Spleen (tissue), 11 donors: Measurements from ENCODE around the gene SENP7. TPM values are rescaled to one million over a fixed set of nuclear protein-coding genes. Genes with fewer than 3 reads are reported as not detected.

Experiments used
- DNase-seq: peaks from one replicate; pipeline ENCODE4 v3.0.0-alpha.2; 2020
- H3K27ac ChIP-seq, 8 donors: fragments of 200-600 bp; sonication (generic) in 7 of 8; 1 replicate in 4 of 8; 2 replicates in 4 of 8; pipeline versions ENCODE4 v1.5.0 to v1.8.0; 2016 to 2021; ENCODE audit warnings: inconsistent platforms in 4 of 8, mild to moderate bottlenecking in 4 of 8, moderate library complexity in 1 of 8
- H3K27me3 ChIP-seq, 7 donors: fragments of 200-600 bp; sonication (generic) in 6 of 7; replicated peaks in 1 of 7; 1 replicate in 4 of 7; 2 replicates in 3 of 7; pipeline versions ENCODE4 v1.5.0 to v1.8.0; 2016 to 2021; ENCODE audit warnings: inconsistent platforms in 3 of 7, mild to moderate bottlenecking in 1 of 7
- H3K36me3 ChIP-seq, 6 donors: fragments of 200-600 bp; sonication (generic) in 5 of 6; 1 replicate in 4 of 6; 2 replicates in 2 of 6; pipeline versions ENCODE4 v1.5.0 to v1.8.0; 2016 to 2021; ENCODE audit warnings: inconsistent platforms in 2 of 6
- H3K4me1 ChIP-seq, 6 donors: fragments of 200-600 bp; sonication (generic) in 5 of 6; 1 replicate in 3 of 6; 2 replicates in 3 of 6; pipeline versions ENCODE4 v1.5.0 to v1.8.0; 2016 to 2021; ENCODE audit warnings: inconsistent platforms in 3 of 6
- H3K4me3 ChIP-seq, 8 donors: fragments of 200-600 bp; sonication (generic) in 7 of 8; 1 replicate in 4 of 8; 2 replicates in 4 of 8; pipeline versions ENCODE4 v1.5.0 to v1.8.0; 2016 to 2021; ENCODE audit warnings: inconsistent platforms in 4 of 8, mild to moderate bottlenecking in 4 of 8, moderate library complexity in 2 of 8
- H3K9me3 ChIP-seq, 8 donors: fragments of 200-600 bp; sonication (generic) in 7 of 8; 1 replicate in 4 of 8; 2 replicates in 4 of 8; pipeline versions ENCODE4 v1.5.0 to v1.8.0; 2016 to 2021; ENCODE audit warnings: inconsistent platforms in 4 of 8
- POLR2A ChIP-seq, 3 donors: fragments of 450-650 bp; IDR thresholded peaks; one replicate each; pipeline ENCODE4 v1.5.1; 2017; ENCODE audit warnings: antibody characterized with exemption in 3 of 3, mild to moderate bottlenecking in 1 of 3
- POLR2AphosphoS5 ChIP-seq, 3 donors: sonication (generic); formaldehyde crosslinking; IDR thresholded peaks; one replicate each; pipeline ENCODE4 v1.5.1; 2017; ENCODE audit warnings: antibody characterized with exemption in 3 of 3
- intact Hi-C: fragments of 100-400 bp; cut with DNase I; formaldehyde crosslinking; loops from one replicate; pipeline ENCODE4 v1.15.0; 2023; ENCODE audit warnings: low total_unique reads
- polyA plus RNA-seq, 3 donors: library from polyadenylated mRNA; stranded (reverse); fragments of 200-250 nt; gene quantifications; one replicate each; pipeline ENCODE4 v1.2.1, GENCODE V29; 2013
- small RNA-seq, 4 donors: library from RNA; depleted of rRNA; stranded (forward); fragments of <200 nt; gene quantifications; one replicate each; pipeline ENCODE3, GENCODE V24; 2016
- total RNA-seq, 7 donors: library from RNA; depleted of rRNA in 3 of 7; stranded (reverse); fragments of >200 nt in 3 of 7; fragmentation: NEBNext Ultra II Directional in 4 of 7; extraction: Animal tissue kit (Norgen Biotek cat#: 25700) in 4 of 7; gene quantifications; one replicate each; pipeline versions ENCODE4 v1.1.0 to v1.2.1, GENCODE V29; 2016 to 2021
- TF ChIP-seq, protein P1 (sequence below), 11 experiments: fragments of 200-600 bp in 7 of 11; fragments of 450-650 bp in 4 of 11; sonication (generic) in 4 of 11; IDR thresholded peaks in 8 of 11; conservative IDR thresholded peaks in 3 of 11; 1 replicate in 7 of 11; 2 replicates in 4 of 11; pipeline versions ENCODE4 v1.4.0 to v1.8.0; 2016 to 2021; ENCODE audit warnings: antibody characterized with exemption in 11 of 11, inconsistent platforms in 4 of 11, mild to moderate bottlenecking in 1 of 11
- donor health status: healthy with polysubstance abuse.
- donor health status: DM: no; HTN: no; CAD: no; lungs with moderate emphysema.
- donor health status: DM: no; HTN: no; CAD: no.
- donor health status: Bipolar disorder and iron deficiency.
- donor health status: healthy.
- donor health status: DM: no; HTN: no; CAD: no.
- donor health status: DM: yes; HTN: yes; CAD: no.

SENP7 gene
- total and polyA plus RNA-seq, 10 donors = 11.2 to 46.9 (median 33.4) TPM

DNA sequence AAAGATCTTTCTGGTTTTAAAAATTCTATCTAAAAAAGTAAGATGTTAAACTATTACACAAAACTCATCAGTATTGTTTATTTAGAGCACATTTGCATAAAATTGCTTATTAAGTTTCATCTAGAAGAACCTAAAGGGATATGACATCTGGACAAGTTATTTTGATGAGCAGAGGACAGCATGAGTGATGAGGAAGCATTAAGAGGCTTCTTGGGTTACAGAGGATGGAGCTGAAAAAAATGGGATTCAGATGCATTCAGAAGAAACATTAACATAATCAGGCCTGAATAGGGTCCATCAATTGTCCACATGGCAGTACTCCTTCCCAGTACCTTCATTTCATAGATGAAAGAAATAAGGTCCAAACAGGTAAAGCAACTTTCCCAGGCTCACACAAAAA, 234.3 kb downstream of the SENP7 start:
- H3K27ac ChIP-seq = no peak overlapping the region
- no peaks in the 10 kb centered on the region for H3K9me3 ChIP-seq
- no peaks in the 10 kb centered on the region for H3K36me3 ChIP-seq
- H3K27me3 ChIP-seq = no peaks in the 10 kb centered on the region
- no peak overlapping the region for H3K4me3 ChIP-seq
- DNase-seq = no peak
- H3K4me1 ChIP-seq = no peaks in the 10 kb centered on the region
- intact Hi-C loops = no loop called here
- TF ChIP-seq POLR2A (IDR thresholded peaks at IDR 0.05) (no peak), POLR2AphosphoS5 (IDR thresholded peaks at IDR 0.05) (no peak)
- TF ChIP-seq, protein P1, sequence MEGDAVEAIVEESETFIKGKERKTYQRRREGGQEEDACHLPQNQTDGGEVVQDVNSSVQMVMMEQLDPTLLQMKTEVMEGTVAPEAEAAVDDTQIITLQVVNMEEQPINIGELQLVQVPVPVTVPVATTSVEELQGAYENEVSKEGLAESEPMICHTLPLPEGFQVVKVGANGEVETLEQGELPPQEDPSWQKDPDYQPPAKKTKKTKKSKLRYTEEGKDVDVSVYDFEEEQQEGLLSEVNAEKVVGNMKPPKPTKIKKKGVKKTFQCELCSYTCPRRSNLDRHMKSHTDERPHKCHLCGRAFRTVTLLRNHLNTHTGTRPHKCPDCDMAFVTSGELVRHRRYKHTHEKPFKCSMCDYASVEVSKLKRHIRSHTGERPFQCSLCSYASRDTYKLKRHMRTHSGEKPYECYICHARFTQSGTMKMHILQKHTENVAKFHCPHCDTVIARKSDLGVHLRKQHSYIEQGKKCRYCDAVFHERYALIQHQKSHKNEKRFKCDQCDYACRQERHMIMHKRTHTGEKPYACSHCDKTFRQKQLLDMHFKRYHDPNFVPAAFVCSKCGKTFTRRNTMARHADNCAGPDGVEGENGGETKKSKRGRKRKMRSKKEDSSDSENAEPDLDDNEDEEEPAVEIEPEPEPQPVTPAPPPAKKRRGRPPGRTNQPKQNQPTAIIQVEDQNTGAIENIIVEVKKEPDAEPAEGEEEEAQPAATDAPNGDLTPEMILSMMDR (IDR thresholded peaks at IDR 0.05 in 8 of 11, conservative IDR thresholded peaks at IDR 0.05 in 3 of 11) = no peak

Small RNA genes within 50 kb of the gene (small RNA-seq; reads per million reads assigned to genes)
- gene RF00019 = 0 reads per million in 4 donors

Other genes starting within 250 kb of the SENP7 start
- gene IMPG2, start 192.6 kb downstream of the SENP7 start, total RNA-seq = 1 to 10 TPM in 2 of 7 donors, under 1 TPM in 5; 0.23 to 1.2 (median 0.66) TPM
- under 1 TPM; 0.06 to 0.10 (median 0.07) TPM for gene IMPG2, start 192.6 kb downstream of the SENP7 start, polyA plus RNA-seq
- 10 to 100 TPM; 14.1 to 22.4 (median 18.0) TPM for gene TRMT10C, start 48.7 kb upstream of the SENP7 start, total RNA-seq
- gene TRMT10C, start 48.7 kb upstream of the SENP7 start, polyA plus RNA-seq = 10 to 100 TPM; 21.9 to 25.8 (median 24.4) TPM
- 100 to 1,000 TPM; 104 to 122 (median 112) TPM for gene PCNP, start 61.0 kb upstream of the SENP7 start, total RNA-seq
- gene PCNP, start 61.0 kb upstream of the SENP7 start, polyA plus RNA-seq = 100 to 1,000 TPM in 1 of 3 donors, 10 to 100 TPM in 2; 71.1 to 104 (median 92.6) TPM
- gene ZBTB11, start 163.9 kb upstream of the SENP7 start, total RNA-seq = 10 to 100 TPM; 23.2 to 43.7 (median 26.3) TPM
- 1 to 10 TPM; 7.5 to 10.0 (median 9.0) TPM for gene ZBTB11, start 163.9 kb upstream of the SENP7 start, polyA plus RNA-seq
- gene RPL24, start 173.5 kb upstream of the SENP7 start, total RNA-seq = 100 to 1,000 TPM; 652 to 978 (median 810) TPM
- gene RPL24, start 173.5 kb upstream of the SENP7 start, polyA plus RNA-seq = 1,000 to 10,000 TPM; 2,892 to 4,324 (median 3,948) TPM
- 10 to 100 TPM in 3 of 7 donors, 1 to 10 TPM in 4; 8.7 to 18.2 (median 10.0) TPM for gene CEP97, start 211.4 kb upstream of the SENP7 start, total RNA-seq
- gene CEP97, start 211.4 kb upstream of the SENP7 start, polyA plus RNA-seq = 1 to 10 TPM in 2 of 3 donors, under 1 TPM in 1; 1.00 to 2.2 (median 1.6) TPM